ENCODE data around the gene YY1AP1.
"Not testable (repeated sequence)": the region's sequence is repeated elsewhere in the genome, so short reads cannot be mapped to it uniquely, and the experiment has no call there.

DNA sequence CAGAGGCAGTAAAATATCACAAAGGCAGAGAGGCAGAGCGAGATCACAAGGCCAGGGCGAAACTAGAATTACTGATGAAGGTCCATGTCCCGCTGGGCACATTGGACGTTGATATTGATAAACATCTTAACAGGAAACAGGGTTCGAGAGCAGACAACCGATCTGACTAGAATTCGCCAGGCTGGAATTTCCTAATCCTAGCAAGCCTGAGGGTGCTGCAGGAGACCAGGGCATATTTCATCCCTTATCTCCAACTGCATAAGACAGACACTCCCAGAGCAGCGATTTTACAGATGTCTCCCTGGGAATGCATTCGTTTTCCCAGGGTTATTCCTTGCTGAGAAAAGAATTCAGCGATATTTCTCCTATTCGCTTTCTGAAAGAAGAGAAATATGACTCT is 9.0 kb upstream of the YY1AP1 start:
- TF ChIP-seq, protein P1, sequence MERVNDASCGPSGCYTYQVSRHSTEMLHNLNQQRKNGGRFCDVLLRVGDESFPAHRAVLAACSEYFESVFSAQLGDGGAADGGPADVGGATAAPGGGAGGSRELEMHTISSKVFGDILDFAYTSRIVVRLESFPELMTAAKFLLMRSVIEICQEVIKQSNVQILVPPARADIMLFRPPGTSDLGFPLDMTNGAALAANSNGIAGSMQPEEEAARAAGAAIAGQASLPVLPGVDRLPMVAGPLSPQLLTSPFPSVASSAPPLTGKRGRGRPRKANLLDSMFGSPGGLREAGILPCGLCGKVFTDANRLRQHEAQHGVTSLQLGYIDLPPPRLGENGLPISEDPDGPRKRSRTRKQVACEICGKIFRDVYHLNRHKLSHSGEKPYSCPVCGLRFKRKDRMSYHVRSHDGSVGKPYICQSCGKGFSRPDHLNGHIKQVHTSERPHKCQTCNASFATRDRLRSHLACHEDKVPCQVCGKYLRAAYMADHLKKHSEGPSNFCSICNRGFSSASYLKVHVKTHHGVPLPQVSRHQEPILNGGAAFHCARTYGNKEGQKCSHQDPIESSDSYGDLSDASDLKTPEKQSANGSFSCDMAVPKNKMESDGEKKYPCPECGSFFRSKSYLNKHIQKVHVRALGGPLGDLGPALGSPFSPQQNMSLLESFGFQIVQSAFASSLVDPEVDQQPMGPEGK (CRISPR knock-in tag; IDR thresholded peaks at IDR 0.05; ENCODE audit: borderline replicate concordance) = not testable (repeated sequence)
- TF ChIP-seq OSR1 (CRISPR knock-in tag; IDR thresholded peaks at IDR 0.05) = not testable (repeated sequence)

All from SK-N-SH treated with all-trans-retinoic acid at 6 μM for 48 hours (cell line).